GM15510 (cell line): ENCODE data around the gene PAEP.

ENCODE experiments used
- POLR2A ChIP-seq: IDR thresholded peaks from 3 replicates; pipeline ENCODE4 v1.6.1; 2011; ENCODE audit warnings: borderline replicate concordance; ENCODE audit not compliant: insufficient read length; ENCODE audit errors: extremely low read depth

PAEP gene

GRCh38 chr9:135566552-135566951, 5.0 kb downstream of the PAEP start:
- TF ChIP-seq POLR2A = no peak

- TF ChIP-seq POLR2A = no peak
Measured at GRCh38 chr9:135567311-135567710, 5.8 kb downstream of the PAEP start.

GRCh38 chr9:135568026-135568425, 6.5 kb downstream of the PAEP start:
- TF ChIP-seq POLR2A = no peak

- no peak for TF ChIP-seq POLR2A
Measured at GRCh38 chr9:135570456-135570855, 8.9 kb downstream of the PAEP start.

- TF ChIP-seq POLR2A = no peak
Measured at GRCh38 chr9:135572233-135572632, 10.7 kb downstream of the PAEP start.

- TF ChIP-seq POLR2A = no peak
Measured at GRCh38 chr9:135573124-135573523, 11.6 kb downstream of the PAEP start.

- TF ChIP-seq POLR2A = no peak
Measured at GRCh38 chr9:135574331-135574730, 12.8 kb downstream of the PAEP start.

- TF ChIP-seq POLR2A = no peak
Measured at GRCh38 chr9:135574943-135575342, 13.4 kb downstream of the PAEP start.

GRCh38 chr9:135575995-135576631, 14.6 kb downstream of the PAEP start:
- no peak for TF ChIP-seq POLR2A

- no peak for TF ChIP-seq POLR2A
Measured at GRCh38 chr9:135577256-135577655, 15.7 kb downstream of the PAEP start.

- TF ChIP-seq POLR2A = no peak
Measured at GRCh38 chr9:135579356-135579755, 17.8 kb downstream of the PAEP start.

- no peak for TF ChIP-seq POLR2A
Measured at GRCh38 chr9:135579889-135580660, 18.5 kb downstream of the PAEP start.

- no peak for TF ChIP-seq POLR2A
Measured at GRCh38 chr9:135580664-135581380, 19.3 kb downstream of the PAEP start.

GRCh38 chr9:135581636-135582426, 20.3 kb downstream of the PAEP start:
- no peak for TF ChIP-seq POLR2A

- no peak for TF ChIP-seq POLR2A
Measured at GRCh38 chr9:135582541-135582940, 21.0 kb downstream of the PAEP start.
